Measurements from ENCODE around the gene MAGEA10. TPM values are rescaled to one million over a fixed set of nuclear protein-coding genes. Genes with fewer than 3 reads are reported as not detected.

MAGEA10 gene
- not detected in 2 replicates for total RNA-seq

GRCh38 chrX:152138388-152138784 lies at the start of gene MAGEA10:
Gene MAGEA10 (minus strand): TSS chrX:152138577. CDS start chrX:152135620, 2,957 bp downstream.

Other genes with a start within 250 kb of the MAGEA10 start
- gene MAGEA4, start 225.7 kb downstream of the MAGEA10 start, total RNA-seq: not detected in 2 replicates
- 1.7 and 2.4 TPM in 2 replicates for gene GABRE, start 163.9 kb downstream of the MAGEA10 start, total RNA-seq